Calu3 (cell line): Measurements from ENCODE around the gene ANO2. TPM values are rescaled to one million over a fixed set of nuclear protein-coding genes. Genes with fewer than 3 reads are reported as not detected.

Experiments
- BruUV-seq: library from RNA; stranded (reverse); fragments of 400-500 nt; replicated peaks from 2 replicates; lab custom pipeline; 2021; lab: Mats Ljungman, UMichigan
- CTCF ChIA-PET: fragments of 300-600 bp; sonication (Branson Sonifier 250); formaldehyde crosslinking; loops from one replicate; lab custom pipeline; 2022; ENCODE audit warnings: antibody characterized with exemption; lab: Charles Lee
- DNase-seq: peaks from one replicate; pipeline ENCODE4 v3.0.0; 2022
- H3K27ac Mint-ChIP-seq: one replicate; pipeline ENCODE4 v1.8.0; 2022; ENCODE audit warnings: mixed read lengths; ENCODE audit not compliant: unreplicated experiment
- H3K27me3 Mint-ChIP-seq: one replicate; pipeline ENCODE4 v1.8.0; 2022; ENCODE audit warnings: mixed read lengths; ENCODE audit not compliant: unreplicated experiment
- H3K36me3 Mint-ChIP-seq: one replicate; pipeline ENCODE4 v1.8.0; 2022; ENCODE audit warnings: mild to moderate bottlenecking, moderate library complexity, mixed read lengths; ENCODE audit not compliant: insufficient read depth, unreplicated experiment
- H3K4me1 Mint-ChIP-seq: one replicate; pipeline ENCODE4 v1.8.0; 2022; ENCODE audit warnings: mild to moderate bottlenecking, low read depth, mixed read lengths; ENCODE audit not compliant: unreplicated experiment
- H3K4me3 Mint-ChIP-seq: one replicate; pipeline ENCODE4 v1.8.0; 2022; ENCODE audit warnings: mild to moderate bottlenecking, low read depth, moderate library complexity, mixed read lengths; ENCODE audit not compliant: unreplicated experiment
- H3K9me3 Mint-ChIP-seq: one replicate; pipeline ENCODE4 v1.8.0; 2022; ENCODE audit warnings: low read depth, mixed read lengths; ENCODE audit not compliant: unreplicated experiment
- intact Hi-C: fragments of 100-400 bp; cut with micrococcal nuclease; formaldehyde crosslinking; loops from one replicate; pipeline ENCODE4 v1.10.0; 2022; ENCODE audit not compliant: unreplicated experiment
- total RNA-seq: library from RNA; stranded (reverse); gene quantifications from 2 replicates; pipeline ENCODE4 v1.2.3, GENCODE V29; 2022
- TF ChIP-seq, protein P1 (sequence below): fragments of 200-600 bp; IDR thresholded peaks from one replicate; pipeline ENCODE4 v1.8.0; 2022; ENCODE audit warnings: antibody characterized with exemption; ENCODE audit not compliant: unreplicated experiment

ANO2 gene
- total RNA-seq, 1 experiment from 2014 or later, result not detected

- H3K4me3 Mint-ChIP-seq, result no peak overlapping the region
- intact Hi-C loops, result no loop called here
- BruUV-seq, result no TSS peak
- no peak for DNase-seq
- peaks cover 10% of the 10 kb centered on the region for H3K9me3 Mint-ChIP-seq
- no peaks in the 10 kb centered on the region for H3K27me3 Mint-ChIP-seq
- CTCF ChIA-PET, result no interaction called here
- no peak overlapping the region for H3K27ac Mint-ChIP-seq
- no peaks in the 10 kb centered on the region for H3K4me1 Mint-ChIP-seq
- TF ChIP-seq, protein P1, sequence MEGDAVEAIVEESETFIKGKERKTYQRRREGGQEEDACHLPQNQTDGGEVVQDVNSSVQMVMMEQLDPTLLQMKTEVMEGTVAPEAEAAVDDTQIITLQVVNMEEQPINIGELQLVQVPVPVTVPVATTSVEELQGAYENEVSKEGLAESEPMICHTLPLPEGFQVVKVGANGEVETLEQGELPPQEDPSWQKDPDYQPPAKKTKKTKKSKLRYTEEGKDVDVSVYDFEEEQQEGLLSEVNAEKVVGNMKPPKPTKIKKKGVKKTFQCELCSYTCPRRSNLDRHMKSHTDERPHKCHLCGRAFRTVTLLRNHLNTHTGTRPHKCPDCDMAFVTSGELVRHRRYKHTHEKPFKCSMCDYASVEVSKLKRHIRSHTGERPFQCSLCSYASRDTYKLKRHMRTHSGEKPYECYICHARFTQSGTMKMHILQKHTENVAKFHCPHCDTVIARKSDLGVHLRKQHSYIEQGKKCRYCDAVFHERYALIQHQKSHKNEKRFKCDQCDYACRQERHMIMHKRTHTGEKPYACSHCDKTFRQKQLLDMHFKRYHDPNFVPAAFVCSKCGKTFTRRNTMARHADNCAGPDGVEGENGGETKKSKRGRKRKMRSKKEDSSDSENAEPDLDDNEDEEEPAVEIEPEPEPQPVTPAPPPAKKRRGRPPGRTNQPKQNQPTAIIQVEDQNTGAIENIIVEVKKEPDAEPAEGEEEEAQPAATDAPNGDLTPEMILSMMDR, result no peak
- H3K36me3 Mint-ChIP-seq, result no peaks in the 10 kb centered on the region
Measured at GRCh38 chr12:5515458-5515857, 429.6 kb downstream of the ANO2 start.

GRCh38 chr12:5514545-5514944 is 430.5 kb downstream of the ANO2 start:
- no peak for DNase-seq
- BruUV-seq, result no TSS peak
- CTCF ChIA-PET, result no interaction called here

GRCh38 chr12:5514016-5514415 is 431.0 kb downstream of the ANO2 start:
- no peaks in the 10 kb centered on the region for H3K36me3 Mint-ChIP-seq
- no TSS peak for BruUV-seq
- CTCF ChIA-PET, result no interaction called here
- DNase-seq, result no peak
- no peaks in the 10 kb centered on the region for H3K4me1 Mint-ChIP-seq
- H3K4me3 Mint-ChIP-seq, result no peak overlapping the region
- TF ChIP-seq, protein P1, result no peak
- intact Hi-C loops, result no loop called here
- no peaks in the 10 kb centered on the region for H3K27me3 Mint-ChIP-seq
- no peak overlapping the region for H3K27ac Mint-ChIP-seq
- peaks cover 10% of the 10 kb centered on the region for H3K9me3 Mint-ChIP-seq

More at GRCh38 chr12:5514545-5514944, 430.5 kb downstream of the ANO2 start:
- H3K4me1 Mint-ChIP-seq, result no peaks in the 10 kb centered on the region
- TF ChIP-seq, protein P1, result no peak
- no peak overlapping the region for H3K27ac Mint-ChIP-seq
- H3K4me3 Mint-ChIP-seq, result no peak overlapping the region
- intact Hi-C loops, result no loop called here
- H3K27me3 Mint-ChIP-seq, result no peaks in the 10 kb centered on the region
- H3K9me3 Mint-ChIP-seq, result peaks cover 10% of the 10 kb centered on the region
- H3K36me3 Mint-ChIP-seq, result no peaks in the 10 kb centered on the region

- H3K4me1 Mint-ChIP-seq, result no peaks in the 10 kb centered on the region
- H3K4me3 Mint-ChIP-seq, result no peak overlapping the region
- CTCF ChIA-PET, result no interaction called here
- intact Hi-C loops, result no loop called here
- no peaks in the 10 kb centered on the region for H3K27me3 Mint-ChIP-seq
- BruUV-seq, result no TSS peak
- H3K27ac Mint-ChIP-seq, result no peak overlapping the region
- TF ChIP-seq, protein P1, result no peak
- H3K9me3 Mint-ChIP-seq, result peaks cover 10% of the 10 kb centered on the region
- DNase-seq, result no peak
- H3K36me3 Mint-ChIP-seq, result no peaks in the 10 kb centered on the region
Measured at GRCh38 chr12:5513406-5513805, 431.7 kb downstream of the ANO2 start.

Other genes with a start within 250 kb of the ANO2 start
- gene VWF, start 179.4 kb upstream of the ANO2 start, total RNA-seq, result not detected in 2 replicates